Panc1 (cell line): ENCODE measurements around the gene VPS11.

ENCODE experiments used
- POLR2AphosphoS5 ChIP-seq: IDR thresholded peaks from 2 replicates; pipeline ENCODE4 v1.6.1; 2012; ENCODE audit warnings: mild to moderate bottlenecking, low read depth, low read length, moderate library complexity
- SIN3A ChIP-seq: IDR thresholded peaks from 2 replicates; pipeline ENCODE4 v1.6.1; 2012; ENCODE audit warnings: low read depth, mild to moderate bottlenecking, low read length, moderate library complexity, borderline replicate concordance; ENCODE audit not compliant: insufficient read depth
- TCF7L2 ChIP-seq: IDR thresholded peaks from 2 replicates; pipeline ENCODE4 v1.6.1; 2011; ENCODE audit warnings: mild to moderate bottlenecking, low read depth, low read length, inconsistent platforms
- TF ChIP-seq, protein P1 (sequence below): fragments of 450-650 bp; IDR thresholded peaks from 2 replicates; pipeline ENCODE4 v1.5.1; 2017; ENCODE audit warnings: mild to moderate bottlenecking
- TF ChIP-seq, protein P2 (sequence below), 2 experiments: IDR thresholded peaks; 2 replicates each; pipeline ENCODE4 v1.6.1; 2011 to 2012; ENCODE audit warnings: low read depth in 2 of 2, control low read depth in 1 of 2, low read length in 1 of 2, mild to moderate bottlenecking in 1 of 2, moderate library complexity in 1 of 2; ENCODE audit not compliant: insufficient read depth in 1 of 2

- TF ChIP-seq, protein P1, sequence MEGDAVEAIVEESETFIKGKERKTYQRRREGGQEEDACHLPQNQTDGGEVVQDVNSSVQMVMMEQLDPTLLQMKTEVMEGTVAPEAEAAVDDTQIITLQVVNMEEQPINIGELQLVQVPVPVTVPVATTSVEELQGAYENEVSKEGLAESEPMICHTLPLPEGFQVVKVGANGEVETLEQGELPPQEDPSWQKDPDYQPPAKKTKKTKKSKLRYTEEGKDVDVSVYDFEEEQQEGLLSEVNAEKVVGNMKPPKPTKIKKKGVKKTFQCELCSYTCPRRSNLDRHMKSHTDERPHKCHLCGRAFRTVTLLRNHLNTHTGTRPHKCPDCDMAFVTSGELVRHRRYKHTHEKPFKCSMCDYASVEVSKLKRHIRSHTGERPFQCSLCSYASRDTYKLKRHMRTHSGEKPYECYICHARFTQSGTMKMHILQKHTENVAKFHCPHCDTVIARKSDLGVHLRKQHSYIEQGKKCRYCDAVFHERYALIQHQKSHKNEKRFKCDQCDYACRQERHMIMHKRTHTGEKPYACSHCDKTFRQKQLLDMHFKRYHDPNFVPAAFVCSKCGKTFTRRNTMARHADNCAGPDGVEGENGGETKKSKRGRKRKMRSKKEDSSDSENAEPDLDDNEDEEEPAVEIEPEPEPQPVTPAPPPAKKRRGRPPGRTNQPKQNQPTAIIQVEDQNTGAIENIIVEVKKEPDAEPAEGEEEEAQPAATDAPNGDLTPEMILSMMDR = no peak
- no peak for TF ChIP-seq POLR2AphosphoS5
- TF ChIP-seq, protein P2, sequence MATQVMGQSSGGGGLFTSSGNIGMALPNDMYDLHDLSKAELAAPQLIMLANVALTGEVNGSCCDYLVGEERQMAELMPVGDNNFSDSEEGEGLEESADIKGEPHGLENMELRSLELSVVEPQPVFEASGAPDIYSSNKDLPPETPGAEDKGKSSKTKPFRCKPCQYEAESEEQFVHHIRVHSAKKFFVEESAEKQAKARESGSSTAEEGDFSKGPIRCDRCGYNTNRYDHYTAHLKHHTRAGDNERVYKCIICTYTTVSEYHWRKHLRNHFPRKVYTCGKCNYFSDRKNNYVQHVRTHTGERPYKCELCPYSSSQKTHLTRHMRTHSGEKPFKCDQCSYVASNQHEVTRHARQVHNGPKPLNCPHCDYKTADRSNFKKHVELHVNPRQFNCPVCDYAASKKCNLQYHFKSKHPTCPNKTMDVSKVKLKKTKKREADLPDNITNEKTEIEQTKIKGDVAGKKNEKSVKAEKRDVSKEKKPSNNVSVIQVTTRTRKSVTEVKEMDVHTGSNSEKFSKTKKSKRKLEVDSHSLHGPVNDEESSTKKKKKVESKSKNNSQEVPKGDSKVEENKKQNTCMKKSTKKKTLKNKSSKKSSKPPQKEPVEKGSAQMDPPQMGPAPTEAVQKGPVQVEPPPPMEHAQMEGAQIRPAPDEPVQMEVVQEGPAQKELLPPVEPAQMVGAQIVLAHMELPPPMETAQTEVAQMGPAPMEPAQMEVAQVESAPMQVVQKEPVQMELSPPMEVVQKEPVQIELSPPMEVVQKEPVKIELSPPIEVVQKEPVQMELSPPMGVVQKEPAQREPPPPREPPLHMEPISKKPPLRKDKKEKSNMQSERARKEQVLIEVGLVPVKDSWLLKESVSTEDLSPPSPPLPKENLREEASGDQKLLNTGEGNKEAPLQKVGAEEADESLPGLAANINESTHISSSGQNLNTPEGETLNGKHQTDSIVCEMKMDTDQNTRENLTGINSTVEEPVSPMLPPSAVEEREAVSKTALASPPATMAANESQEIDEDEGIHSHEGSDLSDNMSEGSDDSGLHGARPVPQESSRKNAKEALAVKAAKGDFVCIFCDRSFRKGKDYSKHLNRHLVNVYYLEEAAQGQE (IDR thresholded peaks at IDR 0.05; ENCODE audit: insufficient read depth in 1 of 2, low read depth in 2 of 2, low read length in 1 of 2) = no peak
- no peak for TF ChIP-seq SIN3A
- TF ChIP-seq TCF7L2 = no peak
Measured at GRCh38 chr11:119019996-119020395, 47.6 kb upstream of the VPS11 start.
